ENCODE results near the gene GCNT2. TPM values are rescaled to one million over a fixed set of nuclear protein-coding genes. Genes with fewer than 3 reads are reported as not detected.

GCNT2 gene
- total RNA-seq, 4 donors from 2014 or later, result 0.27 to 1.9 (median 0.81) TPM

DNA sequence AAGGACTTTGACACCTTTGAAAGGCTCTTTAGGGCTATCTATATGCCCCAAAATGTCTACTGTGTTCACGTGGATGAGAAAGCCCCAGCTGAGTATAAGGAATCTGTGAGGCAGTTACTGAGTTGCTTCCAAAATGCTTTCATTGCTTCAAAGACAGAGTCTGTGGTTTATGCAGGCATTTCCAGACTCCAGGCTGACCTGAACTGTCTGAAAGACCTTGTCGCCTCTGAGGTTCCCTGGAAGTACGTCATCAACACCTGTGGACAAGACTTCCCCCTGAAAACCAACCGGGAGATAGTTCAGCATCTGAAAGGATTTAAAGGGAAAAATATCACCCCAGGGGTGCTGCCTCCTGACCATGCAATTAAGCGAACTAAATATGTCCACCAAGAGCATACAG lies 65.2 kb downstream of the GCNT2 start:
- Histone ChIP-seq H3K4me3 (no peak overlapping the region), H3K4me1 (no peaks in the 10 kb centered on the region), H3K9me3 (no peaks in the 10 kb centered on the region), H3K36me3 (no peaks in the 10 kb centered on the region), H3K27me3 (peaks cover 0 to 3% (median 0%) of the 10 kb centered on the region in 3 donors), H3K27ac (no peak overlapping the region)
- DNase-seq (no peak), ATAC-seq (no peak)
- intact Hi-C loops (cut with DNase I; ENCODE audit: low total_unique reads), result no loop called here
- TF ChIP-seq, protein P1, sequence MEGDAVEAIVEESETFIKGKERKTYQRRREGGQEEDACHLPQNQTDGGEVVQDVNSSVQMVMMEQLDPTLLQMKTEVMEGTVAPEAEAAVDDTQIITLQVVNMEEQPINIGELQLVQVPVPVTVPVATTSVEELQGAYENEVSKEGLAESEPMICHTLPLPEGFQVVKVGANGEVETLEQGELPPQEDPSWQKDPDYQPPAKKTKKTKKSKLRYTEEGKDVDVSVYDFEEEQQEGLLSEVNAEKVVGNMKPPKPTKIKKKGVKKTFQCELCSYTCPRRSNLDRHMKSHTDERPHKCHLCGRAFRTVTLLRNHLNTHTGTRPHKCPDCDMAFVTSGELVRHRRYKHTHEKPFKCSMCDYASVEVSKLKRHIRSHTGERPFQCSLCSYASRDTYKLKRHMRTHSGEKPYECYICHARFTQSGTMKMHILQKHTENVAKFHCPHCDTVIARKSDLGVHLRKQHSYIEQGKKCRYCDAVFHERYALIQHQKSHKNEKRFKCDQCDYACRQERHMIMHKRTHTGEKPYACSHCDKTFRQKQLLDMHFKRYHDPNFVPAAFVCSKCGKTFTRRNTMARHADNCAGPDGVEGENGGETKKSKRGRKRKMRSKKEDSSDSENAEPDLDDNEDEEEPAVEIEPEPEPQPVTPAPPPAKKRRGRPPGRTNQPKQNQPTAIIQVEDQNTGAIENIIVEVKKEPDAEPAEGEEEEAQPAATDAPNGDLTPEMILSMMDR (IDR thresholded peaks at IDR 0.05 in 4 of 5, conservative IDR thresholded peaks at IDR 0.05 in 1 of 5), result no peak
- no peak for TF ChIP-seq POLR2A (IDR thresholded peaks at IDR 0.05)
- in situ Hi-C loops (cut with MboI; ENCODE audit: low sequenced_read_pairs in 4 of 4), result no loop called here

DNA sequence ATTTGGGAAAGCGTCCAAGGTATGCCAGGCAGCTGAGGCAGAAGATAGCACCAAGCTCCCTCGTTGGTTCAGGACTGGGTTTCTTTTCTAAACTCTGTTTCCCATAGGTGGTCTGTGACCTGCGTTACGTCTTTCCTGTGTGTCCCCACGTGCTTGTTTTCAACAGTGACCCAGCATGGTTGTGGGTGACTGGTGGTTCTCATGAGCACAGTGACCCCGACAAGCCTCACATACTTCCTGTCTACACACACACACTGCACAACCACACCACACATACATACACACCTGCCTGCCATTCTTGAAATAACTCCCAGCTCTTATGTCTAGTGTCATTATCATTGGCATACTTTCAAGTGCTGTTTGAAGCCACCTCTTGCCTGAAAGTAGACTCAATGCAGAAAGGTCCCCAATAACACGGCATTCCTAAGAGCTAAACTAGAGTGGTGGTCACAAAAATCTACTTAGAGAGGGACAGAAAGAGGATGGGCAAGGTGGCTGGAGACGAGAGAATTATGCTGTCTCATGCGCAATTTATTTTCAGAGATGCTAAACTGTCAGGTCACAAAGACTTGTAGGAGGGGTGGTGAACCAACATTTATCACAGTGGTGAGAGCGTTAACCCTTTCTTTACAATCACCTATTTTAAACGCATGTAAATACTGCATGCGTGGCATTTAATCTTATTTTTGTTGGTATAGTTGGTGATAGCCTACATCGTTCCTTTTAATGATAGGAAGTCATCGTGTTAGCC lies 66.7 kb downstream of the GCNT2 start:
- no peaks in the 10 kb centered on the region for H3K4me1 ChIP-seq
- no peaks in the 10 kb centered on the region for H3K36me3 ChIP-seq
- no peak for ATAC-seq
- TF ChIP-seq, protein P1 (IDR thresholded peaks at IDR 0.05 in 4 of 5, conservative IDR thresholded peaks at IDR 0.05 in 1 of 5), result no peak
- no peak for TF ChIP-seq POLR2A (IDR thresholded peaks at IDR 0.05)
- peaks cover 0 to 3% (median 0%) of the 10 kb centered on the region in 3 donors for H3K27me3 ChIP-seq
- H3K9me3 ChIP-seq, result no peaks in the 10 kb centered on the region
- H3K4me3 ChIP-seq, result no peak overlapping the region
- no peak overlapping the region for H3K27ac ChIP-seq
- DNase-seq, result no peak
- intact Hi-C loops (cut with DNase I; ENCODE audit: low total_unique reads), result no loop called here
- in situ Hi-C loops (cut with MboI; ENCODE audit: low sequenced_read_pairs in 4 of 4), result no loop called here

DNA sequence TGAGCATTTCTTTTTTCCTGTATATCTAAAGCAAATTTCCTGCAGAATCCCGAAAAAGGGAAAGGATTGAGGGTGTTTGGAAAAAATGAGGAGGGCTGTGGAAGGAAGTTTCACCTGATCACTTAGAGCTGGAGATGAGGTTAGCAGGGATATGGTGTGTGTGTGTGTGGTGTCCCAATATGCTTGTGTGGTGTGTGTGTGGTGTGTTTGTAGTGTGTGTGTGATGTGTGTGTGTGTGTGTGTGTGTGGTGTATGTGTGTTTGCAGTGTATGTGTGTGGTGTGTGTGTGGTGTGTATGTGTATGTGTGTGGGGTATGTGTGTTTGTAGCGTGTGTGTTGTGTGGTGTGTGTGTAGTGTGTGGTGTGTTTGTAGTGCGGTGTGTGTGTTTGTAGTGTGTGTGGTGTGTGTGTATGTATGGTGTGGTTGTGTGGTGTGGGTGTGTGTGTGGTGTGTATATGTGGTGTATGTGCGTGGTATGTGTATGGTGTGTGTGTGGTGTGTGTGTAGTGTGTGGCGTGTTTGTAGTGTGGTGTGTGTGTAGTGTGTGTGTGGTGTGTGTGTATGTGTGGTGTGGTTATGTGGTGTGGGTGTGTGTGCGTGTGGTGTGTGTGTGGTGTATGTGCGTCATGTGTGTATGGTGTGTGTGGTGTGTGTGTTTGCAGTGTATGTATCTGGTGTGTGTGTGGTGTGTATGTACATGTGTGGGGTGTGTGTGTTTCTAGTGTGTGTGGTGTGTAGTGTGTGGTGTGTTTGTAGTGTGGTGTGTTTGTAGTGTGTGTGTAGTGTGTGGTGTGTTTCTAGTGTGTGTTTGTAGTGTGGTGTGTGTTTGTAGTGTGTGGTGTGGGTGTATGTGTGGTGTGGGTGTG lies 67.6 kb downstream of the GCNT2 start:
- TF ChIP-seq, protein P1 (IDR thresholded peaks at IDR 0.05 in 4 of 5, conservative IDR thresholded peaks at IDR 0.05 in 1 of 5), result no peak
- no peak for TF ChIP-seq POLR2A (IDR thresholded peaks at IDR 0.05)
- Histone ChIP-seq H3K36me3 (no peaks in the 10 kb centered on the region), H3K27me3 (peaks cover 0 to 3% (median 0%) of the 10 kb centered on the region in 3 donors), H3K9me3 (no peaks in the 10 kb centered on the region), H3K4me3 (no peak overlapping the region), H3K27ac (no peak overlapping the region), H3K4me1 (no peaks in the 10 kb centered on the region)
- in situ Hi-C loops (cut with MboI; ENCODE audit: low sequenced_read_pairs in 4 of 4) (no loop called here), intact Hi-C loops (cut with DNase I; ENCODE audit: low total_unique reads) (no loop called here)
- ATAC-seq, result no peak
- no peak for DNase-seq

DNA sequence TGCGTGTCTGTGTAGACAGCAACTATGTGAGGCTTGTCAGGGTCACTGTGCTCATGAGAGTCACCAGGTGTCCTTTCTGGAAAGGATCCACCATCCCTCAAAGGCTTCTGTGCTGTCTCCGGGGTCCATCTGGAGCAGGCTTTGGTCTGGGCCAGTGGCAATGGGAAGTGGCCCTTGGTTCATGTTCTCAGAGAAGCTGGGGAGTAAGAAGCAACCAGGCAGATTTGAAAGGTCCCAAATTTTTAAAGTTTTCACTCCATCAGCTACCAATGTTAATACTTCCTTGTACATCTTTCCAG lies 68.2 kb downstream of the GCNT2 start:
- TF ChIP-seq POLR2A (IDR thresholded peaks at IDR 0.05), result no peak
- TF ChIP-seq, protein P1 (IDR thresholded peaks at IDR 0.05 in 4 of 5, conservative IDR thresholded peaks at IDR 0.05 in 1 of 5), result no peak
- in situ Hi-C loops (cut with MboI; ENCODE audit: low sequenced_read_pairs in 4 of 4) (no loop called here), intact Hi-C loops (cut with DNase I; ENCODE audit: low total_unique reads) (no loop called here)
- Histone ChIP-seq H3K9me3 (no peaks in the 10 kb centered on the region), H3K36me3 (no peaks in the 10 kb centered on the region), H3K27me3 (peaks cover 0 to 3% (median 0%) of the 10 kb centered on the region in 3 donors), H3K27ac (no peak overlapping the region), H3K4me1 (no peaks in the 10 kb centered on the region), H3K4me3 (no peak overlapping the region)
- ATAC-seq (no peak), DNase-seq (no peak)

Measured in gastrocnemius medialis (tissue), 4 donors.